ENCODE results near the gene UGT3A2. TPM values are rescaled to one million over a fixed set of nuclear protein-coding genes. Genes with fewer than 3 reads are reported as not detected.

UGT3A2 gene
- total and polyA plus RNA-seq, 2 of the 8 experiments (the other 6 are each of a cell fraction or from before 2014, with no cell fraction given), result 19.4 to 28.8 TPM

DNA sequence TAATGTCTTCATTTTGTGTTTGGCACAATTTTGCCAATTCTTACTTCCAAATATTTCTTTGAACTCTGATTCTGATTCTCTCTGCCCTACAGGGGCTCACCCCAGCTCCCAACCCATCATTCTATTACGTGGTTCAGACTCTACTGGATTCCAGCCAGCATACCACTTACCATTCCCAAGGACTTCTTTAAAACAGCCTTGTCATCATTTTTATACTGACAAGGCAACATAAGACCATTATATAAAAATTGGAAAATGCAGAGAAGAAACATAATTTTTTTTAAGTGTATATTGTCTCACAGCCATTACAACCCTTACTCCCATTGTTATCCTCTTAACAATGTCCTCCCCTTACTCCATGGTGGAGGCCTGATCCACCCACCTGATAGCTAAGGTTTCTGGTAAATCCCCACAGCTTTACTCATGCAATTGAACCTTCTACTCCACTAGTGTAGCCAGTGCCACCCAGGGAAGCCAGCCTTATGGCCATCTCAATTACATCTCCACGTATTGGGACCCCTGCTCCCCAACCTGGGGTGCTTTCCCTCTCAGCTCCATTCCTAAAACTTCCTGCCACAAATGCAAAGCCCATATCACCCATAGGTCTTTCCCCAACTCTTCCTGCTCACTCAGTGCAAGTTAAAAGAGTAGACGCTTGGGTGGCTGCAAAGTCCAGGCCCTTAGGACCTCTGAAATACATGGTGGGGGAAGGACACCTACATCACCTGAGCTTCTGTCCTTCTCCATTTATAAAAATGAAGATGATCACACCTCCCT is 19.1 kb downstream of the UGT3A2 start:
- no peak for FAIRE-seq

More for the DNA sequence above, 19.1 kb downstream of the UGT3A2 start:
- Histone ChIP-seq H3K4ac (replicated peaks; ENCODE audit: insufficient read length, low read depth, low read length) (no peak overlapping the region), H3K79me1 (ENCODE audit: low read depth, low read length) (no peaks in the 10 kb centered on the region), H3K14ac (ENCODE audit: insufficient read length) (no peak overlapping the region), H4K20me1 (replicated peaks in 1 of 2; ENCODE audit: control insufficient read depth in 1 of 2, insufficient read depth in 2 of 2, low read length in 2 of 2) (no peaks in the 10 kb centered on the region), H2AFZ (ENCODE audit: low read length) (no peak overlapping the region), H3K9ac (replicated peaks in 1 of 4; ENCODE audit: extremely low read depth in 1 of 4, low read depth in 3 of 4, low read length in 3 of 4) (no peak overlapping the region), H3K9me3 (ENCODE audit: insufficient read depth in 2 of 2, low read depth in 1 of 2, low read length in 1 of 2) (no peaks in the 10 kb centered on the region), H2BK12ac (ENCODE audit: low read depth, low read length) (no peak overlapping the region), H3K23ac (ENCODE audit: insufficient read length) (no peak overlapping the region), H3K27ac (ENCODE audit: low read depth, low read length) (no peak overlapping the region), H2BK15ac (ENCODE audit: low read length) (no peak overlapping the region), H4K5ac (ENCODE audit: insufficient read length, low read depth, low read length) (no peak overlapping the region), H3K27me3 (replicated peaks in 1 of 4; ENCODE audit: control insufficient read depth in 3 of 4, extremely low read depth in 1 of 4, insufficient read depth in 3 of 4, low read length in 3 of 4) (no peaks in the 10 kb centered on the region), H3K36me3 (ENCODE audit: control insufficient read depth in 2 of 4, insufficient read depth in 4 of 4, low read length in 3 of 4) (peaks cover 0 to 2% (median 0%) of the 10 kb centered on the region in 4 experiments; a peak in 1 of 8 replicates), H4K8ac (ENCODE audit: extremely low read depth, insufficient read depth, low read length) (no peak overlapping the region), H3K18ac (ENCODE audit: extremely low read depth, low read length) (no peak overlapping the region), H3K4me1 (replicated peaks in 1 of 4; ENCODE audit: control insufficient read depth in 3 of 4, insufficient read depth in 4 of 4, low read length in 3 of 4) (no peaks in the 10 kb centered on the region), H4K91ac (replicated peaks; ENCODE audit: insufficient read length, low read length) (no peak overlapping the region), H3K79me2 (ENCODE audit: control insufficient read depth in 1 of 2, insufficient read depth in 2 of 2, low read length in 2 of 2) (no peaks in the 10 kb centered on the region), H2BK120ac (replicated peaks; ENCODE audit: low read depth, low read length) (no peak overlapping the region), H3K4me2 (ENCODE audit: insufficient read depth in 1 of 2, low read depth in 2 of 2, low read length in 2 of 2) (no peak overlapping the region), H3K4me3 (ENCODE audit: extremely low read depth in 1 of 4, insufficient read depth in 2 of 4, low read depth in 3 of 4, low read length in 4 of 4) (no peak overlapping the region), H2BK5ac (ENCODE audit: low read depth, low read length) (no peak overlapping the region), H3K23me2 (ENCODE audit: low read depth, low read length) (no peaks in the 10 kb centered on the region; the same call in 1 of the 2 replicates), H2BK20ac (ENCODE audit: low read length) (no peak overlapping the region), H2AK5ac (ENCODE audit: low read depth, low read length) (no peak overlapping the region), H3K56ac (replicated peaks; ENCODE audit: insufficient read length, low read depth, low read length) (no peak overlapping the region)
- WGBS, 2 experiments (ENCODE audit: extremely low coverage in 1 of 2, insufficient coverage in 1 of 2, insufficient read length in 1 of 2, insufficient replicate concordance in 2 of 2, low coverage in 1 of 2, low lambda C conversion rate in 2 of 2, missing lambda C conversion rate in 1 of 2), result 84% methylated on average over 3 of the region's 3 CpGs; no CpG with 5 or more reads in 1 of the 2 experiments
- POLR2A ChIA-PET (ENCODE audit: partially characterized antibody), result interaction anchor here (1.1 to 1.7 kb wide), 2 partner anchors 12 to 19 kb away, joined by 3 to 4 read pairs; partner anchors contain the start of gene UGT3A2
- CTCF ChIA-PET (ENCODE audit: partially characterized antibody), result interaction anchor here (0.6 to 1.6 kb wide), 4 partner anchors 10 to 1354 kb away, joined by 3 to 5 read pairs (median 3); no protein-coding TSS in a partner anchor
- no peak for DNase-seq (ENCODE audit: low read depth in 1 of 2, low spot score in 2 of 2)
- TF ChIP-seq TAF7 (optimal IDR thresholded peaks at IDR 0.05; ENCODE audit: borderline replicate concordance, low read depth, low read length) (no peak), MAFK (IDR thresholded peaks at IDR 0.05; ENCODE audit: low read depth, low read length) (peak; percentile 30; the same call in 1 of the 2 replicates)

Data from H1 (cell line).